T-helper 1 cell treated with Interleukin-12 subunit alpha and Interleukin-12 subunit beta and Interleukin-4 antibody, amounts not matched to agents 30 ng/mL and 1 ng/mL, for 36 hours (primary cell): ENCODE data around the gene POU4F3. TPM values are rescaled to one million over a fixed set of nuclear protein-coding genes. Genes with fewer than 3 reads are reported as not detected.

ENCODE experiments used
- intact Hi-C: fragments of 100-400 bp; cut with micrococcal nuclease; formaldehyde crosslinking; loops from one replicate; pipeline ENCODE4 v1.15.1; 2024
- total RNA-seq: library from RNA; stranded (reverse); gene quantifications from 2 replicates; pipeline ENCODE4 v1.2.3, GENCODE V29; 2022

The POU4F3 gene
- total RNA-seq, 1 donor from 2014 or later: not detected

DNA sequence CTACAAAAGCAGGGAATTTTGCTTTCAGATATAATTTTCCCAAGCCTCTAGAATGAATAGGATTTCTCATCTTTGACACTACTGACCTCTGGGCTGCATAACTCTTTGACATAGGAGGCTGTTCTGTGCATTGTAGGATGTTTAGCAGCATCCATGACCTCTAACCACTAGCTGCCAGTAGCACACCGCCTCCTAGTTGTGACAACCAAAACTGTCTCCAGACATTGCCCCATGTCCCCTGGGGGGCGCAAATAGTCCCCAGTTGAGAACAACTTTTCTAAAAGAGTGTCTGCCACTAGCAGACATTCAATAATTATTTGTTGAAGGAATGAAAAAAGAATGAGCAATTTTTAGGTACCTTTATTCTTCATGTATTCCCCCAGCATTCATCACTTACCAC, 51.8 kb downstream of the POU4F3 start:
- intact Hi-C loops: no loop called here

Other genes starting within 250 kb of the POU4F3 start
- 0.96 TPM in 1 of 2 replicates, not detected in the other for gene PLAC8L1, start 233.3 kb upstream of the POU4F3 start, total RNA-seq
- gene LARS1, start 156.2 kb upstream of the POU4F3 start, total RNA-seq: 124 and 132 TPM in 2 replicates
- 22.7 and 24.7 TPM in 2 replicates for gene RBM27, start 135.2 kb upstream of the POU4F3 start, total RNA-seq
- 93.3 and 105 TPM in 2 replicates for gene TCERG1, start 108.5 kb downstream of the POU4F3 start, total RNA-seq
- not detected in 2 replicates for gene GPR151, start 177.4 kb downstream of the POU4F3 start, total RNA-seq